Gastrocnemius medialis (tissue), 4 donors: ENCODE measurements around the gene DGKH. TPM values are rescaled to one million over a fixed set of nuclear protein-coding genes. Genes with fewer than 3 reads are reported as not detected.

Experiments used
- ATAC-seq, 2 donors: fragments of 150-250 bp; one replicate each; pipeline ENCODE4 v1.9.1; 2016
- DNase-seq, 2 donors: peaks; one replicate each; pipeline ENCODE4 v3.0.0-alpha.2; 2019
- H3K27ac ChIP-seq, 4 donors: fragments of 200-600 bp; sonication (generic); 1 replicate in 1 of 4; 2 replicates in 3 of 4; pipeline ENCODE4 v1.5.1; 2016 to 2018; ENCODE audit warnings: mild to moderate bottlenecking in 2 of 4, moderate library complexity in 1 of 4
- H3K27me3 ChIP-seq, 3 donors: fragments of 200-600 bp; sonication (generic) in 2 of 3; 1 replicate in 1 of 3; 2 replicates in 2 of 3; pipeline versions ENCODE4 v1.5.1 to v1.6.0; 2016 to 2019; ENCODE audit warnings: mild to moderate bottlenecking in 1 of 3, moderate library complexity in 1 of 3
- H3K36me3 ChIP-seq, 2 donors: fragments of 200-600 bp; sonication (generic) in 1 of 2; one replicate each; pipeline ENCODE4 v1.5.1; 2017 to 2018
- H3K4me1 ChIP-seq, 2 donors: fragments of 200-600 bp; sonication (generic) in 1 of 2; one replicate each; pipeline ENCODE4 v1.5.1; 2016 to 2017; ENCODE audit warnings: mild to moderate bottlenecking in 2 of 2
- H3K4me3 ChIP-seq, 4 donors: fragments of 200-600 bp; sonication (generic) in 3 of 4; 1 replicate in 1 of 4; 2 replicates in 3 of 4; pipeline ENCODE4 v1.5.1; 2016 to 2019; ENCODE audit warnings: mild to moderate bottlenecking in 2 of 4
- H3K9me3 ChIP-seq, 3 donors: fragments of 200-600 bp; sonication (generic) in 2 of 3; 1 replicate in 1 of 3; 2 replicates in 2 of 3; pipeline ENCODE4 v1.5.1; 2016 to 2019
- POLR2A ChIP-seq, 2 donors: fragments of 450-650 bp; IDR thresholded peaks; one replicate each; pipeline ENCODE4 v1.6.1; 2017; ENCODE audit warnings: antibody characterized with exemption in 2 of 2, mild to moderate bottlenecking in 2 of 2, moderate library complexity in 2 of 2
- in situ Hi-C, 4 donors: fragments of 200-750 bp; cut with MboI; loops; one replicate each; pipeline versions ENCODE4 v1.15.0 to v1.8.0; 2017; ENCODE audit warnings: low sequenced_read_pairs in 4 of 4
- intact Hi-C: fragments of 100-400 bp; cut with DNase I; formaldehyde crosslinking; loops from one replicate; pipeline ENCODE4 v1.15.1; 2023; ENCODE audit warnings: low total_unique reads
- total RNA-seq, 4 donors: library from RNA; depleted of rRNA; stranded (reverse); fragments of >200 nt; gene quantifications; one replicate each; pipeline versions ENCODE4 v1.1.0 to v1.2.3, GENCODE V29; 2016
- TF ChIP-seq, protein P1 (sequence below), 5 experiments: fragments of 450-650 bp in 3 of 5; fragments of 200-600 bp in 2 of 5; sonication (generic) in 2 of 5; IDR thresholded peaks in 4 of 5; conservative IDR thresholded peaks in 1 of 5; 1 replicate in 4 of 5; 2 replicates in 1 of 5; pipeline ENCODE4 v1.5.1; 2016 to 2019; ENCODE audit warnings: antibody characterized with exemption in 5 of 5, mild to moderate bottlenecking in 3 of 5, moderate library complexity in 3 of 5

DGKH gene
- total RNA-seq, 4 donors from 2014 or later = 2.2 to 3.7 (median 3.0) TPM

DNA sequence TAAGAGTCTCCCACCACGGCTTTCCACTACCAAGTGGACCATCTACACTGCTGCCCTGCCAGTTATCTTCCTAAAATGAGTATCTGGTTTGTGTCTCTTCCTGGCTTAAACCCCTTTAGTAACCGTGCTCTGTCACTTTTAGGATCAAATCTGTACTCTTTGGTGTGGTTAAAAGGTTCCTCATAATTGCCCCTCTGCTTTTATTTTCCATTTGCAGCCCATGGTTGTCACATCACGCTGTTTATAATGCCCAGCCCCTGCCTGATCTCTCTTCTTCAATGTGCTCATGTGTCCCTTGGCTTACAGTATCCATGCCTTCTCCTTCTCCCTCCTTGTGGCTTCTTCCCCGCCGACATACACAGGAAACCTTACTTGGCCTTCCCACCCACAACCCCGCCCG lies 100.1 kb downstream of the DGKH start:
- Histone ChIP-seq H3K36me3 (no peaks in the 10 kb centered on the region), H3K27ac (no peak overlapping the region), H3K9me3 (no peaks in the 10 kb centered on the region), H3K4me3 (no peak overlapping the region), H3K4me1 (no peaks in the 10 kb centered on the region), H3K27me3 (no peaks in the 10 kb centered on the region)
- DNase-seq (no peak), ATAC-seq (no peak)
- in situ Hi-C loops (no loop called here), intact Hi-C loops (no loop called here)
- TF ChIP-seq, protein P1, sequence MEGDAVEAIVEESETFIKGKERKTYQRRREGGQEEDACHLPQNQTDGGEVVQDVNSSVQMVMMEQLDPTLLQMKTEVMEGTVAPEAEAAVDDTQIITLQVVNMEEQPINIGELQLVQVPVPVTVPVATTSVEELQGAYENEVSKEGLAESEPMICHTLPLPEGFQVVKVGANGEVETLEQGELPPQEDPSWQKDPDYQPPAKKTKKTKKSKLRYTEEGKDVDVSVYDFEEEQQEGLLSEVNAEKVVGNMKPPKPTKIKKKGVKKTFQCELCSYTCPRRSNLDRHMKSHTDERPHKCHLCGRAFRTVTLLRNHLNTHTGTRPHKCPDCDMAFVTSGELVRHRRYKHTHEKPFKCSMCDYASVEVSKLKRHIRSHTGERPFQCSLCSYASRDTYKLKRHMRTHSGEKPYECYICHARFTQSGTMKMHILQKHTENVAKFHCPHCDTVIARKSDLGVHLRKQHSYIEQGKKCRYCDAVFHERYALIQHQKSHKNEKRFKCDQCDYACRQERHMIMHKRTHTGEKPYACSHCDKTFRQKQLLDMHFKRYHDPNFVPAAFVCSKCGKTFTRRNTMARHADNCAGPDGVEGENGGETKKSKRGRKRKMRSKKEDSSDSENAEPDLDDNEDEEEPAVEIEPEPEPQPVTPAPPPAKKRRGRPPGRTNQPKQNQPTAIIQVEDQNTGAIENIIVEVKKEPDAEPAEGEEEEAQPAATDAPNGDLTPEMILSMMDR (IDR thresholded peaks at IDR 0.05 in 4 of 5, conservative IDR thresholded peaks at IDR 0.05 in 1 of 5) = no peak
- no peak for TF ChIP-seq POLR2A (IDR thresholded peaks at IDR 0.05)

DNA sequence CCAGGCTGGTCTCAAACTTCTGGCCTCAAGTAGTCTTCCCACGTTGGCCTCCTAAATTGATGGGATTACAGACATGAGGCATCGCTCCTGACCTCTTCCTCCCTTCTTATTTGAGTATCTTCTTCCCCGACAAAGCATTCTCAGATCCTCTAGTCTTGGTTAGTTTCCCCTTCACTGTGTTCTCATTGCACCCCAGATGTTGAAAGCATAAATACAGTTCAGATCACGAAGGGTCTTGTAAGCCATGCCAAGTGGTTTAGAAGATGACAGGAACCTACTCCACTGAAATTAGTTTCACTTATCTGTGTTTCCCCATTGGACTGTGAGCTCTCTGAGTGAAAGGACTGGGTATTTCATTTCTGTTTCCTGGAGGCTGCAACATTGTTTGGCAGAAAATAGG lies 100.7 kb downstream of the DGKH start:
- no peak for TF ChIP-seq POLR2A (IDR thresholded peaks at IDR 0.05)
- TF ChIP-seq, protein P1 (IDR thresholded peaks at IDR 0.05 in 4 of 5, conservative IDR thresholded peaks at IDR 0.05 in 1 of 5) = no peak
- ATAC-seq (no peak), DNase-seq (no peak)
- intact Hi-C loops (no loop called here), in situ Hi-C loops (no loop called here)
- H3K4me1 ChIP-seq = no peaks in the 10 kb centered on the region
- no peaks in the 10 kb centered on the region for H3K27me3 ChIP-seq
- H3K4me3 ChIP-seq = no peak overlapping the region
- no peak overlapping the region for H3K27ac ChIP-seq
- H3K9me3 ChIP-seq = no peaks in the 10 kb centered on the region
- H3K36me3 ChIP-seq = no peaks in the 10 kb centered on the region

DNA sequence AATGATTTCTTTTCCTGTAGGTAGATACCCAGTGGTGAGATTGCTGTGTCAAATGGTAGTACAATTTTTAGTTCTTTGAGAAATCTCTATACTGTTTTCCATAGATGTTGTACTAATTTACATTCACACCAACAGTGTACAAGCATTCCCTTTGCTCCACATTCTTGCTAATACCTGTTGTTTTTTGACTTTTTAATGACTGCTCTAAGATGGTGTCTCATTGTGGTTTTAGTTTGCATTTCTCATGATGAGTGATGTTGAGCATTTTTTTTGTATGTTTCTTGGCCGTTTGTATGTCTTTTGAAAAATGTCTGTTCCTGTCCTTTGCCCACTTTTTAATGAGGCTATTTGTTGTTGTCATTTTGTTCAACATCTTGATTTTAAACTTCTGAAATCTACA lies 103.3 kb downstream of the DGKH start:
- no peak overlapping the region for H3K4me3 ChIP-seq
- no peak overlapping the region for H3K27ac ChIP-seq
- no peak for ATAC-seq
- H3K36me3 ChIP-seq = no peaks in the 10 kb centered on the region
- intact Hi-C loops (no loop called here), in situ Hi-C loops (no loop called here)
- TF ChIP-seq POLR2A (IDR thresholded peaks at IDR 0.05) = no peak
- TF ChIP-seq, protein P1 (IDR thresholded peaks at IDR 0.05 in 4 of 5, conservative IDR thresholded peaks at IDR 0.05 in 1 of 5) = no peak
- no peaks in the 10 kb centered on the region for H3K4me1 ChIP-seq
- H3K27me3 ChIP-seq = no peaks in the 10 kb centered on the region
- DNase-seq = no peak
- H3K9me3 ChIP-seq = no peaks in the 10 kb centered on the region

DNA sequence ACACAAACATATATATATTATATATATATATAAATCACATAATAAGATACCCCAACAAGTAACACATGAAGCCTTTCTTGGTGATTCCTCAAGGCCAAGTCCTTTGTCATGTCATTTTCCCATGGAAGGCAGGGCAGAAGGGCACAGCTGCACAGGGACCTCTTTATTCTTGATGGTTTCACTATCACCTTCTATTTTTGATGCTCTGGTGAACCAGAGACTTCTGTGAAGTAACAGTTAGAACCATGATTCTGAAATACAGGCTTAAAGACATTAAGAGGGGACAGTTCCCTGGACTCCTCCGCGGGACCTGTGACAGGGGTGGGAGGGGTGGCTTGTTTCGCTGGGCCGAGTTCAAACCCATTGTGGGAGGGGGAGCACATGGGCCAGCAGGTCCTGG lies 104.0 kb downstream of the DGKH start:
- Histone ChIP-seq H3K4me1 (no peaks in the 10 kb centered on the region), H3K4me3 (no peak overlapping the region), H3K27ac (no peak overlapping the region), H3K9me3 (no peaks in the 10 kb centered on the region), H3K36me3 (no peaks in the 10 kb centered on the region), H3K27me3 (no peaks in the 10 kb centered on the region)
- ATAC-seq (no peak), DNase-seq (no peak)
- intact Hi-C loops = no loop called here
- TF ChIP-seq POLR2A (IDR thresholded peaks at IDR 0.05) = no peak
- TF ChIP-seq, protein P1 (IDR thresholded peaks at IDR 0.05 in 4 of 5, conservative IDR thresholded peaks at IDR 0.05 in 1 of 5) = no peak
- in situ Hi-C loops = no loop called here
